AG04450 (cell line): ENCODE measurements around the gene EPHA3. TPM values are rescaled to one million over a fixed set of nuclear protein-coding genes. Genes with fewer than 3 reads are reported as not detected.

Experiments used
- CTCF ChIA-PET: fragments of 300-600, 350-600 bp; formaldehyde crosslinking; extraction: SDS; loops from one replicate; lab custom pipeline; 2022; ENCODE audit warnings: antibody characterized with exemption, inconsistent platforms; lab: Charles Lee
- POLR2A ChIA-PET: fragments of 350-600 bp; formaldehyde crosslinking; extraction: SDS; loops from one replicate; lab custom pipeline; 2021; ENCODE audit warnings: antibody characterized with exemption, inconsistent platforms; lab: Yijun Ruan, JAX
- DNase-seq: peaks from one replicate; pipeline ENCODE4 v3.0.0-alpha.2; 2011; ENCODE audit warnings: low read depth, low spot score
- H3K27ac ChIP-seq: one replicate; pipeline ENCODE4 v1.5.1; 2012; ENCODE audit warnings: low read depth, low read length, control low read depth
- H3K27me3 ChIP-seq: one replicate; pipeline ENCODE4 v1.6.0; 2012; ENCODE audit warnings: low read length; ENCODE audit not compliant: control insufficient read depth, insufficient read depth
- H3K4me3 ChIP-seq: 2 replicates; pipeline ENCODE4 v1.5.1; 2011; ENCODE audit warnings: mild to moderate bottlenecking, low read depth, low read length, control low read depth
- H3K9me3 ChIP-seq: 2 replicates; pipeline ENCODE4 v1.5.1; 2012; ENCODE audit warnings: low read length; ENCODE audit not compliant: control insufficient read depth, insufficient read depth
- polyA plus RNA-seq: library from polyadenylated mRNA; depleted of rRNA; stranded (reverse); fragments of >200 nt; gene quantifications from 2 replicates; pipeline ENCODE4 v1.2.3, GENCODE V29; 2011
- TF ChIP-seq, protein P1 (sequence below): IDR thresholded peaks from 2 replicates; pipeline ENCODE4 v1.5.1; 2011; ENCODE audit warnings: low read depth, low read length, control low read depth, inconsistent platforms

EPHA3 gene
- polyA plus RNA-seq, 1 experiment: 0.04 TPM

DNA sequence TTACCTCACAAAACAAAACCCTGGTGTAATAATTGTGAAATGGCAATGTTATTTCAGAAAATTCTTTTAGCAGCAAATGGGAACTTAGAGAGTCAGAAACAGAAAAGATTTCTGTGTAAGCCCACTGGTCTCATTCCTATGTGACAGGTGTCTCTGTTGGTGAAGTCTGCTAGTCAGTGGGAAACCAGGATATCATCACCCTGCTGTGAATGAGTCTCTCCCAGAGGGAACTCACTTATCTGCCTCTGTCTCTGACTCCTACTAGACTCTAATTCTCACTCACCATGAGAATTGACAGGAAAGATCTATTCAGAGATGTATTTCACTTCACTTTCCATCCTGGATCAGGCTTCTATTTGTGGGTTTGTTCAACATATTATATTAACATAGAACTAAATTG lies 266.0 kb downstream of the EPHA3 start:
- no peak for DNase-seq
- Histone ChIP-seq H3K27ac (no peak overlapping the region), H3K4me3 (no peak overlapping the region), H3K9me3 (no peaks in the 10 kb centered on the region), H3K27me3 (no peaks in the 10 kb centered on the region)
- TF ChIP-seq, protein P1, sequence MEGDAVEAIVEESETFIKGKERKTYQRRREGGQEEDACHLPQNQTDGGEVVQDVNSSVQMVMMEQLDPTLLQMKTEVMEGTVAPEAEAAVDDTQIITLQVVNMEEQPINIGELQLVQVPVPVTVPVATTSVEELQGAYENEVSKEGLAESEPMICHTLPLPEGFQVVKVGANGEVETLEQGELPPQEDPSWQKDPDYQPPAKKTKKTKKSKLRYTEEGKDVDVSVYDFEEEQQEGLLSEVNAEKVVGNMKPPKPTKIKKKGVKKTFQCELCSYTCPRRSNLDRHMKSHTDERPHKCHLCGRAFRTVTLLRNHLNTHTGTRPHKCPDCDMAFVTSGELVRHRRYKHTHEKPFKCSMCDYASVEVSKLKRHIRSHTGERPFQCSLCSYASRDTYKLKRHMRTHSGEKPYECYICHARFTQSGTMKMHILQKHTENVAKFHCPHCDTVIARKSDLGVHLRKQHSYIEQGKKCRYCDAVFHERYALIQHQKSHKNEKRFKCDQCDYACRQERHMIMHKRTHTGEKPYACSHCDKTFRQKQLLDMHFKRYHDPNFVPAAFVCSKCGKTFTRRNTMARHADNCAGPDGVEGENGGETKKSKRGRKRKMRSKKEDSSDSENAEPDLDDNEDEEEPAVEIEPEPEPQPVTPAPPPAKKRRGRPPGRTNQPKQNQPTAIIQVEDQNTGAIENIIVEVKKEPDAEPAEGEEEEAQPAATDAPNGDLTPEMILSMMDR: no peak
- POLR2A ChIA-PET: no interaction called here
- CTCF ChIA-PET: no interaction called here

DNA sequence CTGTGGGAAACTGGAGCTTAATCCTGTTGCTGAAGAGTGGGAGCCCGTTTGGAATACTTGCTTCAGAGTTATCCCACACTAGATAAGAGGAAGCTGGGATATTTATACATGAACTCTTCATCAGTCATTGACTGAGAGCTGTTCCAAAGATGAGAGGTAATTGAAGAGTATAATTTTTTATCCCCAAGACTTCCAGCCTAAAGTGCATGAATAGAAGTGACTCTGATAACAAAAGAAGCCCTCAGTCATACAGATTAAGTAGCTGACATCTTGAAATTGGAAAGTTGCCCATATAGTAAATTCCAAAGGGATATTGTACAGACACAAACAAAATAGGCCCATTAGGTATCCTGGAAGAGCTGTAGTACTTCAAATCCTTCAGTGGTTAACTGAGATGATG lies 268.0 kb downstream of the EPHA3 start:
- TF ChIP-seq, protein P1: no peak
- no peaks in the 10 kb centered on the region for H3K9me3 ChIP-seq
- no peak overlapping the region for H3K4me3 ChIP-seq
- POLR2A ChIA-PET: no interaction called here
- CTCF ChIA-PET: no interaction called here
- no peak overlapping the region for H3K27ac ChIP-seq
- no peaks in the 10 kb centered on the region for H3K27me3 ChIP-seq
- DNase-seq: no peak

DNA sequence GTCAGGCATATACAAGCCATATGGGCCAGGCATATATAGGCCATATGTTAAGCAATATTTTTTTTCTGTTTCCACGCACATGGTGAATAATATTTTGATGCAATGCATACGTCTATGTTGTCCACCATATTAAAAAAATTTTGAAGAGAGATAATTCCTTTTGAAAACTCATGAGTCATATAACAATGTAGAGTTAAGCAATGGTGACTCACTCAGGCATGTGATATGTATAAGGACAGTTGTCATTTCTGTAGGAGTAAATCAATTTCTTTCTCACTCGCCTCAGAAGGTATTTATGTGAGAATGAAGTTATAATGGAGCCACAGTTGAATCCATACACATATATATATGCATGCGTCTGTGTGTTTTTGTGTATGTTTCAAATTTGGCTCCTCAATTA lies 272.6 kb downstream of the EPHA3 start:
- ChIA-PET CTCF (no interaction called here), POLR2A (no interaction called here)
- no peak overlapping the region for H3K4me3 ChIP-seq
- H3K27me3 ChIP-seq: no peaks in the 10 kb centered on the region
- H3K27ac ChIP-seq: no peak overlapping the region
- TF ChIP-seq, protein P1: no peak
- H3K9me3 ChIP-seq: no peaks in the 10 kb centered on the region
- no peak for DNase-seq

DNA sequence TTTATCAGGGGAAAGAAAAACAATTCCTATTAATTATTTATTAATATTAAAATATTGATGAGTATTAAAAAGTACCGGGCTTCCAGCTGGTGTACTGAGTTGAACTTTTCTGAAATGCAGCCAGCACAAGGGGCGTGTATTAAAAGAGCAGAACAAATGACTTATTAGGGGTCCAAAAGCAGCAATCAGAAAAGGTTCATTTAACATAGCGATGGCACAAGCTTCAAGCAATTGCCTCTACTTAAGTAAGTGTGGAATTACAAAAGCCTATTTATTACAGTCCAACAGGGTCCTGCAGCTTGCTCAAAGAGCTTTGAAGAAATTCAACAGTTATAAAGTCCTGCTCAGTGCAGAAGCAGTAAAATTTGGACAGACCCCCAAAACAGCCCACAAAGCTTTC lies 285.6 kb downstream of the EPHA3 start:
- CTCF ChIA-PET: no interaction called here

DNA sequence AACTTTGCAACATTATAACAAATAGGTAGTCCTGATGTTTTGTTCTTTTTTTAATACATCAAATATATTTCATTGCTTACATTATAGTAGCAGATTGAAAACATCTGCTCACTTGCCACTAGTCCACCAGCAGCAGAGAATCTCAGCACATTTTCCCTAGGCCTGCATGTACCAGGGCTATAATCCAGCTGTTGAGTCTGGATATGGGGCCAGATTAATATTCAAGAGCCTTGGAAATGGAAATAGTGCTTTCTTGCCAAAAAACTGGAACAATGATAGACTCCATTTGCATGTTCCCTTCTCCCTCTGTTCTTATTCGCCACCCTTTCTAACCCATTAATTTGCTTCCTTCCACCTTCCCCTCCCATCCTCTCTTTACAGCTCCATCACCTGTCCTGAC lies 288.0 kb downstream of the EPHA3 start:
- ChIA-PET POLR2A (no interaction called here), CTCF (no interaction called here)
- Histone ChIP-seq H3K27ac (no peak overlapping the region), H3K4me3 (no peak overlapping the region), H3K9me3 (no peaks in the 10 kb centered on the region), H3K27me3 (no peaks in the 10 kb centered on the region)
- TF ChIP-seq, protein P1: no peak
- no peak for DNase-seq

More for the DNA sequence above, 285.6 kb downstream of the EPHA3 start:
- POLR2A ChIA-PET: no interaction called here
- Histone ChIP-seq H3K4me3 (no peak overlapping the region), H3K27me3 (no peaks in the 10 kb centered on the region), H3K9me3 (no peaks in the 10 kb centered on the region), H3K27ac (no peak overlapping the region)
- TF ChIP-seq, protein P1: no peak
- no peak for DNase-seq
